ENCODE measurements around the gene ADORA2B. TPM values are rescaled to one million over a fixed set of nuclear protein-coding genes. Genes with fewer than 3 reads are reported as not detected.
"Not testable (repeated sequence)": the region's sequence is repeated elsewhere in the genome, so short reads cannot be mapped to it uniquely, and the experiment has no call there.

ADORA2B gene
- total RNA-seq, 1 donor from 2014 or later, result 1.9 TPM

GRCh38 chr17:15900871-15901270 is 44.1 kb upstream of the ADORA2B start:
- no peak overlapping the region for H3K27ac Mint-ChIP-seq
- H3K4me1 Mint-ChIP-seq, result no peaks in the 10 kb centered on the region
- peaks cover 2% of the 10 kb centered on the region for H3K27me3 Mint-ChIP-seq (ENCODE audit: insufficient read depth, low read depth)
- no peak for DNase-seq (ENCODE audit: low spot score)
- H3K4me3 Mint-ChIP-seq, result no peak overlapping the region
- Histone ChIP-seq H3K4me1 (no peaks in the 10 kb centered on the region), H3K36me3 (no peaks in the 10 kb centered on the region), H3F3A (ENCODE audit: low read depth) (no peaks in the 10 kb centered on the region), H3K4me3 (no peak overlapping the region), H2AFZ (replicated peaks) (no peak overlapping the region), H3K9ac (no peak overlapping the region), H3K27me3 (no peaks in the 10 kb centered on the region), H3K27ac (no peak overlapping the region), H4K20me1 (ENCODE audit: low read depth) (no peaks in the 10 kb centered on the region), H3K4me2 (no peak overlapping the region), H3K79me2 (ENCODE audit: low read depth) (no peaks in the 10 kb centered on the region), H3K9me3 (ENCODE audit: low read depth) (no peaks in the 10 kb centered on the region)
- H3K36me3 Mint-ChIP-seq, result no peaks in the 10 kb centered on the region
- peaks cover 8% of the 10 kb centered on the region for H3K9me3 Mint-ChIP-seq
- TF ChIP-seq CTCF (IDR thresholded peaks at IDR 0.05), result no peak
- TF ChIP-seq EZH2phosphoT487 (IDR thresholded peaks at IDR 0.05), result no peak

- not testable (repeated sequence) for H3K27ac Mint-ChIP-seq; H3K79me2 ChIP-seq (ENCODE audit: low read depth); H4K20me1 ChIP-seq (ENCODE audit: low read depth); H3K9me3 ChIP-seq (ENCODE audit: low read depth); H3K27me3 Mint-ChIP-seq (ENCODE audit: insufficient read depth, low read depth); DNase-seq (ENCODE audit: low spot score); H2AFZ ChIP-seq (replicated peaks); H3K4me1 Mint-ChIP-seq; H3K27me3 ChIP-seq; H3K4me3 ChIP-seq; H3F3A ChIP-seq (ENCODE audit: low read depth); H3K4me1 ChIP-seq; H3K9ac ChIP-seq; H3K36me3 Mint-ChIP-seq; H3K36me3 ChIP-seq; H3K27ac ChIP-seq; H3K9me3 Mint-ChIP-seq; H3K4me2 ChIP-seq; H3K4me3 Mint-ChIP-seq
These were observed 39.7 kb upstream of the ADORA2B start for GRCh38 chr17:15905236-15905635.

- Mint-ChIP-seq H3K36me3 (no peaks in the 10 kb centered on the region), H3K9me3 (peaks cover 2% of the 10 kb centered on the region), H3K4me3 (no peak overlapping the region), H3K27ac (no peak overlapping the region), H3K27me3 (ENCODE audit: insufficient read depth, low read depth) (peaks cover 2% of the 10 kb centered on the region), H3K4me1 (no peaks in the 10 kb centered on the region)
- H3K9me3 ChIP-seq (ENCODE audit: low read depth), result no peaks in the 10 kb centered on the region
- H3K27me3 ChIP-seq, result no peaks in the 10 kb centered on the region
- DNase-seq (ENCODE audit: low spot score), result no peak
- H3F3A ChIP-seq (ENCODE audit: low read depth), result no peaks in the 10 kb centered on the region
- no peak overlapping the region for H2AFZ ChIP-seq (replicated peaks)
- peaks cover 4% of the 10 kb centered on the region for H3K4me1 ChIP-seq
- no peaks in the 10 kb centered on the region for H4K20me1 ChIP-seq (ENCODE audit: low read depth)
- H3K36me3 ChIP-seq, result no peaks in the 10 kb centered on the region
- no peak overlapping the region for H3K4me3 ChIP-seq
- no peak overlapping the region for H3K27ac ChIP-seq
- no peak overlapping the region for H3K4me2 ChIP-seq
- no peaks in the 10 kb centered on the region for H3K79me2 ChIP-seq (ENCODE audit: low read depth)
- no peak for TF ChIP-seq CTCF (IDR thresholded peaks at IDR 0.05)
- TF ChIP-seq EZH2phosphoT487 (IDR thresholded peaks at IDR 0.05), result no peak
- no peak for TF ChIP-seq EZH2 (IDR thresholded peaks at IDR 0.05)
- H3K9ac ChIP-seq, result no peak overlapping the region
These were observed 37.6 kb upstream of the ADORA2B start for GRCh38 chr17:15907290-15907689.

- H3K27ac Mint-ChIP-seq, result no peak overlapping the region
- peaks cover 2% of the 10 kb centered on the region for H3K9me3 Mint-ChIP-seq
- TF ChIP-seq EZH2phosphoT487 (IDR thresholded peaks at IDR 0.05) (no peak), EZH2 (IDR thresholded peaks at IDR 0.05) (no peak), CTCF (IDR thresholded peaks at IDR 0.05) (no peak)
These were observed 36.6 kb upstream of the ADORA2B start for GRCh38 chr17:15908378-15908777.

More at GRCh38 chr17:15908378-15908777, 36.6 kb upstream of the ADORA2B start:
- Mint-ChIP-seq H3K4me1 (no peaks in the 10 kb centered on the region), H3K27me3 (ENCODE audit: insufficient read depth, low read depth) (peaks cover 2% of the 10 kb centered on the region), H3K36me3 (no peaks in the 10 kb centered on the region), H3K4me3 (no peak overlapping the region)
- Histone ChIP-seq H3K4me1 (peaks cover 4% of the 10 kb centered on the region), H3K36me3 (no peaks in the 10 kb centered on the region), H3K27ac (no peak overlapping the region), H3K4me2 (no peak overlapping the region), H3K27me3 (no peaks in the 10 kb centered on the region), H4K20me1 (ENCODE audit: low read depth) (no peaks in the 10 kb centered on the region), H3K79me2 (ENCODE audit: low read depth) (no peaks in the 10 kb centered on the region), H2AFZ (replicated peaks) (peak overlapping the region; percentile 34), H3K9me3 (ENCODE audit: low read depth) (no peaks in the 10 kb centered on the region), H3K4me3 (no peak overlapping the region), H3K9ac (no peak overlapping the region), H3F3A (ENCODE audit: low read depth) (no peaks in the 10 kb centered on the region)
- DNase-seq (ENCODE audit: low spot score), result no peak

Measured in neural progenitor cell (in vitro differentiated cells).